ENCODE results near the gene EFL1. TPM values are rescaled to one million over a fixed set of nuclear protein-coding genes. Genes with fewer than 3 reads are reported as not detected.

EFL1 gene
- total and polyA plus RNA-seq, 2 of the 8 experiments (the other 6 are each of a cell fraction or from before 2014, with no cell fraction given), result 10.8 to 31.5 TPM

DNA sequence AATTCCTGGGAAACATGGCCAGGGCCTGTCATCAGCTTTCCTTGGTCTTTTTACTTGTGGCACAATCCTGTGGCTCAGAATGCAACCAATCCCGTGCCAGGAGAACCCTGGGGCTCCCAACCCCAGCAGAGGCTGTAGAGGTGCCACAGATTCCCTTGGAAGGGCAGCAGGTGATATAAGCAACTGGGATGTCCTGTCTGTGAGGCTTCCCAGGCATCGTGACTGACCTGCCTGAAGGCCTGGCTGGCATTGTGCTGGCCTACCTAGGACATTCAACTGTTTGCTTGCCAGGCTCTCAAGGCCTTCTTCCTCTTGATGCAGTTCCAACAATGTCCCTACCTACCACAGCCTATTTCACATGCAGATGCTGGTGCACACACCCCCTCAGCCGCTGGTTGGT, 144.5 kb downstream of the EFL1 start:
- Histone ChIP-seq H2BK120ac (replicated peaks; ENCODE audit: low read depth, low read length) (no peak overlapping the region), H3K23me2 (ENCODE audit: low read depth, low read length) (no peaks in the 10 kb centered on the region), H3K36me3 (ENCODE audit: control insufficient read depth in 2 of 4, insufficient read depth in 4 of 4, low read length in 3 of 4) (no peaks in the 10 kb centered on the region), H3K14ac (ENCODE audit: insufficient read length) (no peak overlapping the region), H2BK20ac (ENCODE audit: low read length) (no peak overlapping the region), H3K18ac (ENCODE audit: extremely low read depth, low read length) (no peak overlapping the region), H4K91ac (replicated peaks; ENCODE audit: insufficient read length, low read length) (no peak overlapping the region), H3K56ac (replicated peaks; ENCODE audit: insufficient read length, low read depth, low read length) (no peak overlapping the region), H2BK15ac (ENCODE audit: low read length) (no peak overlapping the region), H2AK5ac (ENCODE audit: low read depth, low read length) (no peak overlapping the region), H3K9ac (replicated peaks in 1 of 4; ENCODE audit: extremely low read depth in 1 of 4, low read depth in 3 of 4, low read length in 3 of 4) (no peak overlapping the region), H2BK12ac (ENCODE audit: low read depth, low read length) (no peak overlapping the region), H3K4me1 (replicated peaks in 1 of 4; ENCODE audit: control insufficient read depth in 3 of 4, insufficient read depth in 4 of 4, low read length in 3 of 4) (no peaks in the 10 kb centered on the region), H4K8ac (ENCODE audit: extremely low read depth, insufficient read depth, low read length) (no peak overlapping the region), H4K20me1 (replicated peaks in 1 of 2; ENCODE audit: control insufficient read depth in 1 of 2, insufficient read depth in 2 of 2, low read length in 2 of 2) (no peaks in the 10 kb centered on the region), H4K5ac (ENCODE audit: insufficient read length, low read depth, low read length) (no peak overlapping the region), H3K4ac (replicated peaks; ENCODE audit: insufficient read length, low read depth, low read length) (no peak overlapping the region), H3K79me2 (ENCODE audit: control insufficient read depth in 1 of 2, insufficient read depth in 2 of 2, low read length in 2 of 2) (no peaks in the 10 kb centered on the region), H3K23ac (ENCODE audit: insufficient read length) (no peak overlapping the region), H3K4me2 (ENCODE audit: insufficient read depth in 1 of 2, low read depth in 2 of 2, low read length in 2 of 2) (no peak overlapping the region), H3K4me3 (ENCODE audit: extremely low read depth in 1 of 4, insufficient read depth in 2 of 4, low read depth in 3 of 4, low read length in 4 of 4) (no peak overlapping the region), H3K79me1 (ENCODE audit: low read depth, low read length) (no peaks in the 10 kb centered on the region), H3K27ac (ENCODE audit: low read depth, low read length) (no peak overlapping the region), H2AFZ (ENCODE audit: low read length) (no peak overlapping the region), H2BK5ac (ENCODE audit: low read depth, low read length) (no peak overlapping the region), H3K9me3 (ENCODE audit: insufficient read depth in 2 of 2, low read depth in 1 of 2, low read length in 1 of 2) (no peaks in the 10 kb centered on the region), H3K27me3 (replicated peaks in 1 of 4; ENCODE audit: control insufficient read depth in 3 of 4, extremely low read depth in 1 of 4, insufficient read depth in 3 of 4, low read length in 3 of 4) (no peaks in the 10 kb centered on the region)
- CTCF ChIA-PET (ENCODE audit: partially characterized antibody), result interaction anchor here (1.2 to 2.8 kb wide), 3 partner anchors 8 to 78 kb away, joined by 3 to 9 read pairs (median 8); no protein-coding TSS in a partner anchor
- POLR2A ChIA-PET (ENCODE audit: partially characterized antibody), result interaction anchor here (1.0 kb wide), 1 partner anchor 9 kb away, joined by 5 read pairs; no protein-coding TSS in a partner anchor
- FAIRE-seq (no peak), DNase-seq (ENCODE audit: low read depth in 1 of 2, low spot score in 2 of 2) (no peak)
- 76% methylated on average over 3 of the region's 3 CpGs; no CpG with 5 or more reads in 1 of the 2 experiments for WGBS, 2 experiments (ENCODE audit: extremely low coverage in 1 of 2, insufficient coverage in 1 of 2, insufficient read length in 1 of 2, insufficient replicate concordance in 2 of 2, low coverage in 1 of 2, low lambda C conversion rate in 2 of 2, missing lambda C conversion rate in 1 of 2)
- TF ChIP-seq POLR2AphosphoS5 (IDR thresholded peaks at IDR 0.05; ENCODE audit: low read depth, low read length) (no peak), JUN (IDR thresholded peaks at IDR 0.05; ENCODE audit: low read depth, low read length) (no peak), TBP (IDR thresholded peaks at IDR 0.05; ENCODE audit: low read depth, low read length) (no peak), FOSL1 (IDR thresholded peaks at IDR 0.05; ENCODE audit: insufficient read depth, low read depth, low read length) (no peak)
